Cerebellar nuclear complex (tissue), 1 donor: ENCODE results near the gene TMPRSS11A.

ENCODE experiments used
- DNase-seq, 2 experiments: peaks; one replicate each; lab custom pipeline; 2025; lab: John Stamatoyannopoulos, UW

TMPRSS11A gene

DNA sequence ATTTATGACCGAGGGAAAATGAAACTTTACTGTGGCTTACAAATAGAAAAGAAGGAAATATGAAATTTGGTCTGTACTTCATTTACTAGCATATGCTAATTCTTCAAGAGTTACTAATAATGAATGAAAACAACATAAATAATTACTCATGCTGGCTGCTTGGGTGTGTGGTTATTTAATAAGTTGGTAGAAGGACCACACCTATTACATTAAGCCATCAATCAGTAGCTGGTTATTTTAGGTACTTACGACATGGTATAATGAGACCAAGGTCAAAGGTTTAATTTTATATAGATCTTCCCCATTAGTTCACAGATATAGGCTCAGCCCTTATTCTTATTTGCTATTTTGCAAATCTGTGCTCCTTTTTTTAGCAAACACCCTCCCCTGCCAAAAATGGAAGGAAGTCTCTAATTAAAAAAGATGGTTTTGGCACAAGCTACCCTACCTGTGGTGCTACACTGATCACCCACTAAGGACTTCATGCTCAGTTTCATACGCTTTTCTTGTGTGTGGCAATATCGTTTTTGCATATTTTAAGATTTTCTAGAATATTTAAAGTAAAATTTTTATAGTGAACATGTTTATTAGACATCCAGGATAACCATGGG lies 93.6 kb downstream of the TMPRSS11A start:
- no peak for DNase-seq

DNA sequence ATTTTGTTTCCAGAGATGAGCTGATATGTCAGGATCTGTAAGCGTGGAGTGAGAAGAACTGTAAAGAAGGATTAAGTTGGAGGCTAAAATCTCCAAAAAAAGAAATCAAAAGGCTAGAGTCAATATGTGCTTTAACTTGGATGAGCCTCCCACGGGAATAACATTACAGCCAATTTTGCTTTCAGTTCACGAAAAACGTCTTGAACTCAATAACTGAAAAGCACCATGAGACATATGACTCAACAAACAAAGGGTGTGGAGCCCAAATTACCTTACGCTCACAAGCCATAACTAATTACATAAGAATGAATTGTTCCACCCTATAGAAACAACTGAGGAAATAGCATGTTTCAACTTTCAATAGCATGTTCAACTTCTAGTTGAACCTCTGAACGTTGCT lies 101.8 kb downstream of the TMPRSS11A start:
- no peak for DNase-seq
